Neural cell (in vitro differentiated cells): ENCODE data around the gene DNAJC6.

Experiments
- EP300 ChIP-seq: fragments of 450-650 bp; conservative IDR thresholded peaks from 2 replicates; pipeline ENCODE4 v1.6.1; 2014; ENCODE audit warnings: antibody characterized with exemption, mild to moderate bottlenecking, moderate library complexity; ENCODE audit not compliant: poor library complexity, severe bottlenecking
- POLR2AphosphoS5 ChIP-seq: IDR thresholded peaks from 2 replicates; pipeline ENCODE4 v1.6.1; 2012
- RAD21 ChIP-seq: fragments of 450-650 bp; conservative IDR thresholded peaks from 2 replicates; pipeline ENCODE4 v1.6.1; 2014; ENCODE audit warnings: antibody characterized with exemption, mild to moderate bottlenecking, moderate library complexity
- SMC3 ChIP-seq: fragments of 450-650 bp; conservative IDR thresholded peaks from 2 replicates; pipeline ENCODE4 v1.6.1; 2014; ENCODE audit warnings: antibody characterized with exemption, mild to moderate bottlenecking, moderate library complexity; ENCODE audit not compliant: poor library complexity
- TAF1 ChIP-seq: IDR thresholded peaks from 2 replicates; pipeline ENCODE4 v1.6.1; 2012; ENCODE audit warnings: low read depth
- TF ChIP-seq, protein P1 (sequence below): fragments of 450-650 bp; IDR thresholded peaks from 2 replicates; pipeline ENCODE4 v1.5.1; 2014; ENCODE audit warnings: antibody characterized with exemption, mild to moderate bottlenecking, moderate library complexity; ENCODE audit not compliant: poor library complexity, severe bottlenecking
- TF ChIP-seq, protein P2 (sequence below): IDR thresholded peaks from 2 replicates; pipeline ENCODE4 v1.6.1; 2012; ENCODE audit warnings: borderline replicate concordance

DNA sequence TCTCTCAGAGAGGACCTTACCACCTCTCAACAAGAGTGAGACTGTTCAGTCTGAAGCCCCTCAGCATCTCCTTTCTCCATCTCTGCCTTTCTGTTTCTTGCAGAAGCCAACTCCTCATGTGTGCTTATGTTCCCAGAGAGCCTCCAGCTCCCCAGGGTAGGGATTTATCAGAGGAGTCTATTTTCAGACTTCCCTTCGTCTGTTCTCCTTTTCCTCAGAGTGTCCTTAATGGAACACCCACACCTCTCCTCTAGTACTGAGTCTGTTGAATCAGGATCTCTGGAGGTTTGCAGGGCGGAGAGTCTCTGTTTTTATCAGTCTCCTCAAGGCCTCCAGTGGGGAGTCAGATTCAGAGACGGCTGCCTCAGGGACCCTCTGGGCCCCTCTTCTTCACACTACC is 25.1 kb upstream of the DNAJC6 start:
- TF ChIP-seq, protein P1, sequence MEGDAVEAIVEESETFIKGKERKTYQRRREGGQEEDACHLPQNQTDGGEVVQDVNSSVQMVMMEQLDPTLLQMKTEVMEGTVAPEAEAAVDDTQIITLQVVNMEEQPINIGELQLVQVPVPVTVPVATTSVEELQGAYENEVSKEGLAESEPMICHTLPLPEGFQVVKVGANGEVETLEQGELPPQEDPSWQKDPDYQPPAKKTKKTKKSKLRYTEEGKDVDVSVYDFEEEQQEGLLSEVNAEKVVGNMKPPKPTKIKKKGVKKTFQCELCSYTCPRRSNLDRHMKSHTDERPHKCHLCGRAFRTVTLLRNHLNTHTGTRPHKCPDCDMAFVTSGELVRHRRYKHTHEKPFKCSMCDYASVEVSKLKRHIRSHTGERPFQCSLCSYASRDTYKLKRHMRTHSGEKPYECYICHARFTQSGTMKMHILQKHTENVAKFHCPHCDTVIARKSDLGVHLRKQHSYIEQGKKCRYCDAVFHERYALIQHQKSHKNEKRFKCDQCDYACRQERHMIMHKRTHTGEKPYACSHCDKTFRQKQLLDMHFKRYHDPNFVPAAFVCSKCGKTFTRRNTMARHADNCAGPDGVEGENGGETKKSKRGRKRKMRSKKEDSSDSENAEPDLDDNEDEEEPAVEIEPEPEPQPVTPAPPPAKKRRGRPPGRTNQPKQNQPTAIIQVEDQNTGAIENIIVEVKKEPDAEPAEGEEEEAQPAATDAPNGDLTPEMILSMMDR = no peak
- TF ChIP-seq EP300 (no peak), TAF1 (no peak), RAD21 (no peak), POLR2AphosphoS5 (no peak), SMC3 (no peak)
- TF ChIP-seq, protein P2, sequence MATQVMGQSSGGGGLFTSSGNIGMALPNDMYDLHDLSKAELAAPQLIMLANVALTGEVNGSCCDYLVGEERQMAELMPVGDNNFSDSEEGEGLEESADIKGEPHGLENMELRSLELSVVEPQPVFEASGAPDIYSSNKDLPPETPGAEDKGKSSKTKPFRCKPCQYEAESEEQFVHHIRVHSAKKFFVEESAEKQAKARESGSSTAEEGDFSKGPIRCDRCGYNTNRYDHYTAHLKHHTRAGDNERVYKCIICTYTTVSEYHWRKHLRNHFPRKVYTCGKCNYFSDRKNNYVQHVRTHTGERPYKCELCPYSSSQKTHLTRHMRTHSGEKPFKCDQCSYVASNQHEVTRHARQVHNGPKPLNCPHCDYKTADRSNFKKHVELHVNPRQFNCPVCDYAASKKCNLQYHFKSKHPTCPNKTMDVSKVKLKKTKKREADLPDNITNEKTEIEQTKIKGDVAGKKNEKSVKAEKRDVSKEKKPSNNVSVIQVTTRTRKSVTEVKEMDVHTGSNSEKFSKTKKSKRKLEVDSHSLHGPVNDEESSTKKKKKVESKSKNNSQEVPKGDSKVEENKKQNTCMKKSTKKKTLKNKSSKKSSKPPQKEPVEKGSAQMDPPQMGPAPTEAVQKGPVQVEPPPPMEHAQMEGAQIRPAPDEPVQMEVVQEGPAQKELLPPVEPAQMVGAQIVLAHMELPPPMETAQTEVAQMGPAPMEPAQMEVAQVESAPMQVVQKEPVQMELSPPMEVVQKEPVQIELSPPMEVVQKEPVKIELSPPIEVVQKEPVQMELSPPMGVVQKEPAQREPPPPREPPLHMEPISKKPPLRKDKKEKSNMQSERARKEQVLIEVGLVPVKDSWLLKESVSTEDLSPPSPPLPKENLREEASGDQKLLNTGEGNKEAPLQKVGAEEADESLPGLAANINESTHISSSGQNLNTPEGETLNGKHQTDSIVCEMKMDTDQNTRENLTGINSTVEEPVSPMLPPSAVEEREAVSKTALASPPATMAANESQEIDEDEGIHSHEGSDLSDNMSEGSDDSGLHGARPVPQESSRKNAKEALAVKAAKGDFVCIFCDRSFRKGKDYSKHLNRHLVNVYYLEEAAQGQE = no peak
